GM19328 (cell line): ENCODE data around the gene C19orf38.

Source experiments
- ATAC-seq: cut with Tn5 transposase; IDR thresholded peaks from one replicate; pipeline ENCODE4 v1.9.1; 2021; ENCODE audit warnings: mild to moderate bottlenecking, moderate library complexity; ENCODE audit not compliant: unreplicated experiment

The C19orf38 gene

GRCh38 chr19:10898633-10899032 is 50.4 kb downstream of the C19orf38 start:
- no peak for ATAC-seq

- ATAC-seq, result no peak
Observed at GRCh38 chr19:10899151-10899653, 51.0 kb downstream of the C19orf38 start.

GRCh38 chr19:10907925-10908324 is 59.7 kb downstream of the C19orf38 start:
- no peak for ATAC-seq

- ATAC-seq, result no peak
Observed at GRCh38 chr19:10908380-10908960, 60.3 kb downstream of the C19orf38 start.

GRCh38 chr19:10911579-10912363 is 63.6 kb downstream of the C19orf38 start:
- ATAC-seq, result no peak

GRCh38 chr19:10912619-10913018 is 64.4 kb downstream of the C19orf38 start:
- ATAC-seq, result no peak

- ATAC-seq, result no peak
Observed at GRCh38 chr19:10913716-10914340, 65.6 kb downstream of the C19orf38 start.

GRCh38 chr19:10915130-10916091 is 67.2 kb downstream of the C19orf38 start:
- ATAC-seq, result no peak

- ATAC-seq, result no peak
Observed at GRCh38 chr19:10916602-10917001, 68.4 kb downstream of the C19orf38 start.

- ATAC-seq, result no peak
Observed at GRCh38 chr19:10918359-10918758, 70.1 kb downstream of the C19orf38 start.
